DND-41 (cell line): ENCODE data around the gene PTPRN2.

ENCODE experiments used
- ATAC-seq: fragments of 200-7000 bp; cut with Tn5 transposase; 3 replicates; pipeline ENCODE4 v1.9.1; 2021; ENCODE audit warnings: low read depth; ENCODE audit not compliant: insufficient read depth
- DNase-seq: peaks from one replicate; pipeline ENCODE4 v3.0.0-alpha.2; 2020
- H2AFZ ChIP-seq: 2 replicates; pipeline ENCODE4 v1.6.0; 2012; ENCODE audit warnings: low read depth, low read length
- H3K27ac ChIP-seq: 2 replicates; pipeline ENCODE4 v1.5.1; 2012; ENCODE audit warnings: low read length, inconsistent platforms
- H3K27me3 ChIP-seq: fragments of 200-600 bp; sonication (generic); 2 replicates; pipeline ENCODE4 v1.6.0; 2012; ENCODE audit warnings: low read length, mild to moderate bottlenecking, inconsistent platforms; ENCODE audit not compliant: insufficient read depth, poor library complexity
- H3K36me3 ChIP-seq: 2 replicates; pipeline ENCODE4 v1.5.1; 2012; ENCODE audit warnings: low read length, inconsistent platforms; ENCODE audit not compliant: insufficient read depth
- H3K4me1 ChIP-seq: 2 replicates; pipeline ENCODE4 v1.5.1; 2012; ENCODE audit warnings: mild to moderate bottlenecking, low read length; ENCODE audit not compliant: insufficient read depth
- H3K4me2 ChIP-seq: 2 replicates; pipeline ENCODE4 v1.6.0; 2012; ENCODE audit warnings: mild to moderate bottlenecking, moderate library complexity, low read length, inconsistent platforms; ENCODE audit not compliant: insufficient read depth
- H3K4me3 ChIP-seq, 2 experiments: fragments of 200-600 bp in 1 of 2; shearing (Covaris generic) in 1 of 2; 2 replicates each; pipeline ENCODE4 v1.5.1; 2012 to 2016; ENCODE audit warnings: inconsistent platforms in 2 of 2, low read length in 2 of 2, mild to moderate bottlenecking in 2 of 2, low read depth in 1 of 2, moderate library complexity in 1 of 2
- H3K79me2 ChIP-seq: 2 replicates; pipeline ENCODE4 v1.6.0; 2012; ENCODE audit warnings: low read length, inconsistent platforms; ENCODE audit not compliant: insufficient read depth
- H3K9ac ChIP-seq: 2 replicates; pipeline ENCODE4 v1.6.0; 2012; ENCODE audit warnings: low read depth, mild to moderate bottlenecking, inconsistent platforms, low read length, moderate library complexity
- H3K9me3 ChIP-seq: 2 replicates; pipeline ENCODE4 v1.5.1; 2012; ENCODE audit warnings: low read length, moderate library complexity, mild to moderate bottlenecking, inconsistent platforms; ENCODE audit not compliant: insufficient read depth, severe bottlenecking
- H4K20me1 ChIP-seq: 2 replicates; pipeline ENCODE4 v1.6.0; 2012; ENCODE audit warnings: low read length; ENCODE audit not compliant: insufficient read depth
- EZH2 ChIP-seq: IDR thresholded peaks from 3 replicates; pipeline ENCODE4 v1.6.1; 2012; ENCODE audit warnings: borderline replicate concordance, low read depth, mild to moderate bottlenecking, moderate library complexity, low read length, inconsistent platforms; ENCODE audit not compliant: severe bottlenecking
- TF ChIP-seq, protein P1 (sequence below): IDR thresholded peaks from 2 replicates; pipeline ENCODE4 v1.5.1; 2012; ENCODE audit warnings: borderline replicate concordance, low read length, moderate library complexity, mild to moderate bottlenecking; ENCODE audit not compliant: poor library complexity, severe bottlenecking; ENCODE audit errors: extremely low read depth

The PTPRN2 gene

DNA sequence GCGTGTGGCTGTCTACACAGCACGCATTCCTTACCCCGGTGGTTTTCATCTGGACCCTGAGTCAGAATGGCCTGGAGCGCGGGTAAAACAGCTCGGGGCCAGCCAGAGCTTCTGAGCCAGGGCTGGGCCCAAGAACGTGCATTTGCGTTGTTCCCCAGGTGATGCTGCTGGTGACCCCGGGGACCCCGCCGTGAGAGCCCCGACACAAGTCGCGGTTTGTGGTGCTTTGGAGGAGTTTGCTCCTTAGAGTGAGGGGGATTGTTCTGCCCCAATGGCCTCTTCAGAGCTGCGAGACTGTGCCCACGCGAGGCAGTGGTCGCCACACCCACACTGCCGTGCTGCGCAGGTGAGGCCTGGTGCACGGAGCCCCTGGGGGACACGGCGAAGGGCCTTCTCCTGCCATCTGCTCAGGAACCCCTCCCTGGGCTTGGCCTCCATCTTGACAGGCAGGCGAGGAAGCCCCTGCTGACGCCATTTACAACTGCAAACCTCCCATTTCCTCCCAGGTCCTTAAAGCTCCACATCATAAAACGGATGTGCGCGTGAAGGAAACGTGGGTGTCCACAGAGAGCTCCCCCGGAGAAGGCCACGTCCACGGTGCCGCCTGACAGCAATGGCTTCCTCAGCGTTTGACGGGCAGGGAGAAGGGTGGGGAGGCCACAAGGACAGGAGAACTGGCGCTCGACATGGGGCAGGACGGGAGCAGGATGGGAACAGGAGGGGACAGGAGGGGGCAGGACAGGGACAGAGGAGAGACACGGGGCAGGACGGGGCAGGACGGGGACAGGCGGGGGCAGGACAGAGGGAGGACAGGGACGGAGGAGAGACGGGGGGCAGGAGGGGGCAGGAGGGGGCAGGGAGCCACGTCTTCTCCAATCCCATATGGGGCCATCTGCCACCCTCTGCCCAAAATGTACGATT lies 773.6 kb downstream of the PTPRN2 start:
- ATAC-seq, result no peak
- Histone ChIP-seq H3K79me2 (no peaks in the 10 kb centered on the region), H3K4me1 (no peaks in the 10 kb centered on the region), H3K4me3 (no peak overlapping the region), H2AFZ (no peak overlapping the region), H4K20me1 (0 out of 2 replicates have a peak, but pooled peaks cover 3% of the 10 kb centered on the region), H3K4me2 (no peak overlapping the region), H3K27ac (no peak overlapping the region), H3K27me3 (no peaks in the 10 kb centered on the region), H3K9ac (no peak overlapping the region), H3K36me3 (no peaks in the 10 kb centered on the region), H3K9me3 (no peaks in the 10 kb centered on the region)
- TF ChIP-seq, protein P1, sequence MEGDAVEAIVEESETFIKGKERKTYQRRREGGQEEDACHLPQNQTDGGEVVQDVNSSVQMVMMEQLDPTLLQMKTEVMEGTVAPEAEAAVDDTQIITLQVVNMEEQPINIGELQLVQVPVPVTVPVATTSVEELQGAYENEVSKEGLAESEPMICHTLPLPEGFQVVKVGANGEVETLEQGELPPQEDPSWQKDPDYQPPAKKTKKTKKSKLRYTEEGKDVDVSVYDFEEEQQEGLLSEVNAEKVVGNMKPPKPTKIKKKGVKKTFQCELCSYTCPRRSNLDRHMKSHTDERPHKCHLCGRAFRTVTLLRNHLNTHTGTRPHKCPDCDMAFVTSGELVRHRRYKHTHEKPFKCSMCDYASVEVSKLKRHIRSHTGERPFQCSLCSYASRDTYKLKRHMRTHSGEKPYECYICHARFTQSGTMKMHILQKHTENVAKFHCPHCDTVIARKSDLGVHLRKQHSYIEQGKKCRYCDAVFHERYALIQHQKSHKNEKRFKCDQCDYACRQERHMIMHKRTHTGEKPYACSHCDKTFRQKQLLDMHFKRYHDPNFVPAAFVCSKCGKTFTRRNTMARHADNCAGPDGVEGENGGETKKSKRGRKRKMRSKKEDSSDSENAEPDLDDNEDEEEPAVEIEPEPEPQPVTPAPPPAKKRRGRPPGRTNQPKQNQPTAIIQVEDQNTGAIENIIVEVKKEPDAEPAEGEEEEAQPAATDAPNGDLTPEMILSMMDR, result no peak
- TF ChIP-seq EZH2, result no peak
- DNase-seq, result no peak

DNA sequence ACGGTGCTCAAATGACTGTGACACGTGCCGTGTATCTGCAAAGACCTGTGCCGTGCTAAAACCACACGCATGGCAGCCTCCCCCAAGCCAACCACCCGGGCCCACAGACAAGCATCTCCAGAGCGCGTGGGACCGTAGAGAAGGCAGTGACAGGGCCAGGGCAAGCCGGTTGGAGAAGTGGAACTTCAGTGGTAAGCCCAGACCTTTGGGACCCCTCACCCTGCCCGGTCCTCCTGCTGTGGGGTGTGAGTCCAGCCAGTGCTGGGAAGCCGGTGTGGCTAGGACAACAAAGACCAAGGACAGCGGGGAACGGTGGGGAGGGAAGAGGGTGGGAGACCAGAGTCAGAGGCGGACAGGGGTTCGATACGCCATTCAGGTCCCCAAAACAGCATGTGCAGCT lies 774.6 kb downstream of the PTPRN2 start:
- H3K36me3 ChIP-seq, result no peaks in the 10 kb centered on the region
- 0 out of 2 replicates have a peak, but pooled peaks cover 3% of the 10 kb centered on the region for H4K20me1 ChIP-seq
- no peak overlapping the region for H3K9ac ChIP-seq
- no peaks in the 10 kb centered on the region for H3K79me2 ChIP-seq
- DNase-seq (no peak), ATAC-seq (no peak)
- no peaks in the 10 kb centered on the region for H3K27me3 ChIP-seq
- TF ChIP-seq EZH2, result no peak
- H3K9me3 ChIP-seq, result peaks cover 3% of the 10 kb centered on the region
- H3K4me1 ChIP-seq, result no peaks in the 10 kb centered on the region
- no peak overlapping the region for H3K4me2 ChIP-seq
- H2AFZ ChIP-seq, result no peak overlapping the region
- no peak overlapping the region for H3K4me3 ChIP-seq
- no peak overlapping the region for H3K27ac ChIP-seq

GRCh38 chr7:157811946-157812345 lies 775.7 kb downstream of the PTPRN2 start:
- Histone ChIP-seq H2AFZ (no peak overlapping the region), H4K20me1 (peaks cover 3% of the 10 kb centered on the region; the same call in 1 of the 2 replicates), H3K4me1 (no peaks in the 10 kb centered on the region), H3K27me3 (no peaks in the 10 kb centered on the region), H3K79me2 (no peaks in the 10 kb centered on the region), H3K9ac (no peak overlapping the region), H3K36me3 (no peaks in the 10 kb centered on the region), H3K4me2 (no peak overlapping the region), H3K4me3 (no peak overlapping the region), H3K9me3 (peaks cover 5% of the 10 kb centered on the region), H3K27ac (no peak overlapping the region)
- ATAC-seq (no peak), DNase-seq (no peak)
- TF ChIP-seq EZH2, result no peak
- TF ChIP-seq, protein P1, result no peak
